ENCODE data around the gene LYPD6B.

Gene LYPD6B

GRCh38 chr2:149152469-149152953 lies 114.0 kb downstream of the LYPD6B start:
- Histone ChIP-seq H3F3A (ENCODE audit: low read depth) (no peaks in the 10 kb centered on the region), H3K27me3 (ENCODE audit: insufficient read depth, low read length, poor library complexity, severe bottlenecking) (no peaks in the 10 kb centered on the region), H3K79me2 (ENCODE audit: insufficient read depth, low read length) (no peaks in the 10 kb centered on the region), H3K9me2 (replicated peaks; ENCODE audit: low read depth, low read length) (no peaks in the 10 kb centered on the region), H3K4me3 (ENCODE audit: low read length, poor library complexity, severe bottlenecking) (no peak overlapping the region), H2AFZ (ENCODE audit: low read length) (no peak overlapping the region), H3K4me1 (ENCODE audit: insufficient read depth, low read length, poor library complexity, severe bottlenecking) (no peaks in the 10 kb centered on the region), H3K9ac (ENCODE audit: low read depth, low read length, poor library complexity, severe bottlenecking) (no peak overlapping the region), H3K36me3 (ENCODE audit: insufficient read depth, low read length) (no peaks in the 10 kb centered on the region), H3K4me2 (ENCODE audit: low read depth, low read length, poor library complexity, severe bottlenecking) (no peak overlapping the region), H4K20me1 (ENCODE audit: insufficient read depth, low read length, poor library complexity, severe bottlenecking) (no peaks in the 10 kb centered on the region), H3K9me3 (ENCODE audit: insufficient read depth, low read depth, low read length) (no peaks in the 10 kb centered on the region)
- TF ChIP-seq CTCF (conservative IDR thresholded peaks at IDR 0.05; ENCODE audit: low read length) (no peak), EZH2phosphoT487 (IDR thresholded peaks at IDR 0.05; ENCODE audit: borderline replicate concordance) (no peak)

- Histone ChIP-seq H3K36me3 (ENCODE audit: insufficient read depth, low read length) (no peaks in the 10 kb centered on the region), H3K27me3 (ENCODE audit: insufficient read depth, low read length, poor library complexity, severe bottlenecking) (no peaks in the 10 kb centered on the region), H3F3A (ENCODE audit: low read depth) (no peaks in the 10 kb centered on the region), H4K20me1 (ENCODE audit: insufficient read depth, low read length, poor library complexity, severe bottlenecking) (no peaks in the 10 kb centered on the region), H3K79me2 (ENCODE audit: insufficient read depth, low read length) (no peaks in the 10 kb centered on the region), H3K9me3 (ENCODE audit: insufficient read depth, low read depth, low read length) (no peaks in the 10 kb centered on the region), H3K9ac (ENCODE audit: low read depth, low read length, poor library complexity, severe bottlenecking) (no peak overlapping the region), H3K4me1 (ENCODE audit: insufficient read depth, low read length, poor library complexity, severe bottlenecking) (peaks cover 1% of the 10 kb centered on the region), H3K4me3 (ENCODE audit: low read length, poor library complexity, severe bottlenecking) (no peak overlapping the region), H2AFZ (ENCODE audit: low read length) (no peak overlapping the region), H3K9me2 (replicated peaks; ENCODE audit: low read depth, low read length) (no peaks in the 10 kb centered on the region), H3K4me2 (ENCODE audit: low read depth, low read length, poor library complexity, severe bottlenecking) (no peak overlapping the region)
- TF ChIP-seq CTCF (conservative IDR thresholded peaks at IDR 0.05; ENCODE audit: low read length) (no peak), EZH2phosphoT487 (IDR thresholded peaks at IDR 0.05; ENCODE audit: borderline replicate concordance) (no peak)
These were observed 116.9 kb downstream of the LYPD6B start for GRCh38 chr2:149155196-149155969.

GRCh38 chr2:149155988-149156387 lies 117.5 kb downstream of the LYPD6B start:
- no peak overlapping the region for H3K9ac ChIP-seq (ENCODE audit: low read depth, low read length, poor library complexity, severe bottlenecking)
- no peaks in the 10 kb centered on the region for H3F3A ChIP-seq (ENCODE audit: low read depth)
- no peaks in the 10 kb centered on the region for H4K20me1 ChIP-seq (ENCODE audit: insufficient read depth, low read length, poor library complexity, severe bottlenecking)
- no peaks in the 10 kb centered on the region for H3K9me2 ChIP-seq (replicated peaks; ENCODE audit: low read depth, low read length)
- no peaks in the 10 kb centered on the region for H3K36me3 ChIP-seq (ENCODE audit: insufficient read depth, low read length)
- H3K4me2 ChIP-seq (ENCODE audit: low read depth, low read length, poor library complexity, severe bottlenecking), result no peak overlapping the region
- no peak overlapping the region for H3K4me3 ChIP-seq (ENCODE audit: low read length, poor library complexity, severe bottlenecking)
- H2AFZ ChIP-seq (ENCODE audit: low read length), result no peak overlapping the region
- no peaks in the 10 kb centered on the region for H3K27me3 ChIP-seq (ENCODE audit: insufficient read depth, low read length, poor library complexity, severe bottlenecking)
- H3K9me3 ChIP-seq (ENCODE audit: insufficient read depth, low read depth, low read length), result no peaks in the 10 kb centered on the region
- peaks cover 7% of the 10 kb centered on the region for H3K4me1 ChIP-seq (ENCODE audit: insufficient read depth, low read length, poor library complexity, severe bottlenecking)
- no peaks in the 10 kb centered on the region for H3K79me2 ChIP-seq (ENCODE audit: insufficient read depth, low read length)
- TF ChIP-seq CTCF (conservative IDR thresholded peaks at IDR 0.05; ENCODE audit: low read length) (no peak), EZH2phosphoT487 (IDR thresholded peaks at IDR 0.05; ENCODE audit: borderline replicate concordance) (no peak)

Data from Loucy (cell line).